HEK293 (cell line): ENCODE measurements around the gene NUDT8.
"Not testable (repeated sequence)": the region's sequence is repeated elsewhere in the genome, so short reads cannot be mapped to it uniquely, and the experiment has no call there.

Experiments used
- CTCF ChIA-PET: fragments of 350-600 bp; formaldehyde crosslinking; extraction: SDS; loops from one replicate; lab custom pipeline; 2021; ENCODE audit warnings: antibody characterized with exemption; lab: Yijun Ruan, JAX
- POLR2A ChIA-PET: fragments of 300-600 bp; formaldehyde crosslinking; extraction: SDS; loops from one replicate; lab custom pipeline; 2020; ENCODE audit warnings: antibody characterized with exemption, inconsistent platforms; lab: Yijun Ruan, JAX
- H3K27ac ChIP-seq: fragments of 200-500 bp; sonication (Bioruptor generic); 2 replicates; pipeline ENCODE4 v1.5.1; 2014; ENCODE audit warnings: low read depth, low read length, control low read depth, inconsistent platforms; ENCODE audit errors: extremely low read depth
- H3K36me3 ChIP-seq, 2 experiments: fragments of 200-500 bp in 1 of 2; sonication (Bioruptor generic) in 1 of 2; 1 replicate in 1 of 2; 2 replicates in 1 of 2; pipeline ENCODE4 v1.5.1; 2014 to 2017; ENCODE audit warnings: inconsistent platforms in 2 of 2, low read length in 2 of 2; ENCODE audit not compliant: control insufficient read depth in 2 of 2, insufficient read depth in 1 of 2
- H3K4me1 ChIP-seq: fragments of 200-500 bp; sonication (Bioruptor generic); 2 replicates; pipeline ENCODE4 v1.5.1; 2014; ENCODE audit warnings: mild to moderate bottlenecking, low read length, inconsistent platforms; ENCODE audit not compliant: control insufficient read depth, insufficient read depth
- H3K4me3 ChIP-seq: 2 replicates; pipeline ENCODE4 v1.5.1; 2011; ENCODE audit warnings: low read depth, mild to moderate bottlenecking, control low read depth, low read length, moderate library complexity
- H3K9me3 ChIP-seq: fragments of 200-500 bp; sonication (Bioruptor generic); 2 replicates; pipeline ENCODE4 v1.5.1; 2014; ENCODE audit warnings: low read depth, low read length, inconsistent platforms; ENCODE audit not compliant: control insufficient read depth, insufficient read depth
- ELK4 ChIP-seq: IDR thresholded peaks from 2 replicates; pipeline ENCODE4 v1.6.1; 2011; ENCODE audit warnings: mild to moderate bottlenecking, low read depth, low read length, borderline replicate concordance
- GLIS1 ChIP-seq: fragments of 450-650 bp; formaldehyde crosslinking; IDR thresholded peaks from 2 replicates; pipeline ENCODE4 v1.5.1; 2016; ENCODE audit warnings: missing biosample characterization, missing genetic modification characterization
- OVOL3 ChIP-seq: fragments of 450-650 bp; formaldehyde crosslinking; IDR thresholded peaks from 2 replicates; pipeline ENCODE4 v1.5.1; 2016; ENCODE audit warnings: missing biosample characterization, missing genetic modification characterization
- ZNF175 ChIP-seq: fragments of 450-650 bp; formaldehyde crosslinking; IDR thresholded peaks from 2 replicates; pipeline ENCODE4 v1.5.1; 2016; ENCODE audit warnings: missing biosample characterization, missing genetic modification characterization
- ZNF221 ChIP-seq: fragments of 450-650 bp; formaldehyde crosslinking; IDR thresholded peaks from 2 replicates; pipeline ENCODE4 v1.5.1; 2017; ENCODE audit warnings: missing biosample characterization, missing genetic modification characterization, borderline replicate concordance
- ZNF426 ChIP-seq: fragments of 450-650 bp; formaldehyde crosslinking; IDR thresholded peaks from 2 replicates; pipeline ENCODE4 v1.5.1; 2017; ENCODE audit warnings: missing biosample characterization, missing genetic modification characterization, mild to moderate bottlenecking, inconsistent platforms, moderate library complexity
- ZNF645 ChIP-seq: fragments of 450-650 bp; formaldehyde crosslinking; IDR thresholded peaks from 2 replicates; pipeline ENCODE4; 2016; ENCODE audit warnings: missing biosample characterization, missing genetic modification characterization
- ZNF670 ChIP-seq: fragments of 450-650 bp; formaldehyde crosslinking; IDR thresholded peaks from 2 replicates; pipeline ENCODE4 v1.5.1; 2016; ENCODE audit warnings: missing biosample characterization, missing genetic modification characterization, low read depth
- ZNF707 ChIP-seq: fragments of 450-650 bp; formaldehyde crosslinking; IDR thresholded peaks from 2 replicates; pipeline ENCODE4 v1.5.1; 2016; ENCODE audit warnings: missing biosample characterization, missing genetic modification characterization
- TF ChIP-seq, protein P1 (sequence below): fragments of 450-650 bp; formaldehyde crosslinking; IDR thresholded peaks from 2 replicates; pipeline ENCODE4 v1.5.1; 2016; ENCODE audit warnings: missing biosample characterization, missing genetic modification characterization
- TF ChIP-seq, protein P2 (sequence below): fragments of 450-650 bp; formaldehyde crosslinking; IDR thresholded peaks from 2 replicates; pipeline ENCODE4 v1.5.1; 2016; ENCODE audit warnings: missing biosample characterization, missing genetic modification characterization, low read depth
- TF ChIP-seq, protein P3 (sequence below): fragments of 450-650 bp; formaldehyde crosslinking; optimal IDR thresholded peaks from 2 replicates; pipeline ENCODE3; 2016; ENCODE audit warnings: missing biosample characterization, mild to moderate bottlenecking, missing genetic modification characterization

NUDT8 gene

GRCh38 chr11:67592880-67593564 lies 36.7 kb downstream of the NUDT8 start:
- Histone ChIP-seq H3K27ac (no peak overlapping the region), H3K4me1 (no peaks in the 10 kb centered on the region), H3K36me3 (peaks cover 0 to 3% of the 10 kb centered on the region in 2 experiments; a peak in 1 of 3 replicates), H3K9me3 (no peaks in the 10 kb centered on the region), H3K4me3 (no peak overlapping the region)
- ChIA-PET POLR2A (interaction anchor here (1.5 kb wide), 1 partner anchor 9 kb away, joined by 4 read pairs; the partner anchor contains the start of gene GSTP1), CTCF (interaction anchor here (0.6 to 2.5 kb wide), 7 partner anchors 9 to 249 kb away, joined by 3 to 7 read pairs (median 4); partner anchors contain the start of gene GSTP1)
- TF ChIP-seq ZNF670 (tag by site-specific recombination) (no peak), ZNF426 (tag by site-specific recombination) (no peak), OVOL3 (no peak), GLIS1 (tag by site-specific recombination) (no peak)
- TF ChIP-seq, protein P1, sequence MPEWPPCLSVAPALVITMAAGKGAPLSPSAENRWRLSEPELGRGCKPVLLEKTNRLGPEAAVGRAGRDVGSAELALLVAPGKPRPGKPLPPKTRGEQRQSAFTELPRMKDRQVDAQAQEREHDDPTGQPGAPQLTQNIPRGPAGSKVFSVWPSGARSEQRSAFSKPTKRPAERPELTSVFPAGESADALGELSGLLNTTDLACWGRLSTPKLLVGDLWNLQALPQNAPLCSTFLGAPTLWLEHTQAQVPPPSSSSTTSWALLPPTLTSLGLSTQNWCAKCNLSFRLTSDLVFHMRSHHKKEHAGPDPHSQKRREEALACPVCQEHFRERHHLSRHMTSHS (tag by site-specific recombination): no peak
- TF ChIP-seq, protein P2, sequence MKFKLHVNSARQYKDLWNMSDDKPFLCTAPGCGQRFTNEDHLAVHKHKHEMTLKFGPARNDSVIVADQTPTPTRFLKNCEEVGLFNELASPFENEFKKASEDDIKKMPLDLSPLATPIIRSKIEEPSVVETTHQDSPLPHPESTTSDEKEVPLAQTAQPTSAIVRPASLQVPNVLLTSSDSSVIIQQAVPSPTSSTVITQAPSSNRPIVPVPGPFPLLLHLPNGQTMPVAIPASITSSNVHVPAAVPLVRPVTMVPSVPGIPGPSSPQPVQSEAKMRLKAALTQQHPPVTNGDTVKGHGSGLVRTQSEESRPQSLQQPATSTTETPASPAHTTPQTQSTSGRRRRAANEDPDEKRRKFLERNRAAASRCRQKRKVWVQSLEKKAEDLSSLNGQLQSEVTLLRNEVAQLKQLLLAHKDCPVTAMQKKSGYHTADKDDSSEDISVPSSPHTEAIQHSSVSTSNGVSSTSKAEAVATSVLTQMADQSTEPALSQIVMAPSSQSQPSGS: no peak
- TF ChIP-seq, protein P3, sequence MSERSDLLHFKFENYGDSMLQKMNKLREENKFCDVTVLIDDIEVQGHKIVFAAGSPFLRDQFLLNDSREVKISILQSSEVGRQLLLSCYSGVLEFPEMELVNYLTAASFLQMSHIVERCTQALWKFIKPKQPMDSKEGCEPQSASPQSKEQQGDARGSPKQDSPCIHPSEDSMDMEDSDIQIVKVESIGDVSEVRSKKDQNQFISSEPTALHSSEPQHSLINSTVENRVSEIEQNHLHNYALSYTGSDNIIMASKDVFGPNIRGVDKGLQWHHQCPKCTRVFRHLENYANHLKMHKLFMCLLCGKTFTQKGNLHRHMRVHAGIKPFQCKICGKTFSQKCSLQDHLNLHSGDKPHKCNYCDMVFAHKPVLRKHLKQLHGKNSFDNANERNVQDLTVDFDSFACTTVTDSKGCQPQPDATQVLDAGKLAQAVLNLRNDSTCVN (tag by site-specific recombination): no peak

DNA sequence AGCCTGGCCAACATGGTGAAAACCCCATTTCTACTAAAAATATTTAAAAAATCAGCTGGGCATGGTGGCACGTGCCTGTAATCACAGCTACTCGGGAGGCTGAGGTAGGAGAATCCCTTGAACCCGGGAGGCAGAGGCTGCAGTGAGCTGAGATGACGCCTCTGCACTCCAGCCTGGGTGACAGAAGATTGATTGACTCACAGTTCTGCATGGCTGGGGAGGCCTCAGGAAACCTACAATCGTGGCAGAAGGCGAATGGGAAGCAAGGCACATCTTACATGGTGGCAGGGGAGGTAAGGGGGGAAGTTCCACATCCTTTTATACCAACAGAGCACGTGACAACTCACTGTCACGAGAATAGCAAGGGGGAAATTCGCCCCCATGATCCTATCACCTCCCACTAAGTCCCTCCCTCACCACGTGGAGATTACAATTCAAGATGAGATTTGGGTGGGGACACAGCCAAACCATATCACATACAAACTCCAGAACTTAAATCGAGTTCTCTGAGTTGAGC lies 40.8 kb downstream of the NUDT8 start:
- H3K9me3 ChIP-seq, POLR2A ChIA-PET, H3K4me3 ChIP-seq, H3K4me1 ChIP-seq, H3K27ac ChIP-seq, CTCF ChIA-PET: not testable (repeated sequence)
- peaks cover 0 to 36% of the 10 kb centered on the region in 2 experiments; a peak in 1 of 3 replicates for H3K36me3 ChIP-seq

DNA sequence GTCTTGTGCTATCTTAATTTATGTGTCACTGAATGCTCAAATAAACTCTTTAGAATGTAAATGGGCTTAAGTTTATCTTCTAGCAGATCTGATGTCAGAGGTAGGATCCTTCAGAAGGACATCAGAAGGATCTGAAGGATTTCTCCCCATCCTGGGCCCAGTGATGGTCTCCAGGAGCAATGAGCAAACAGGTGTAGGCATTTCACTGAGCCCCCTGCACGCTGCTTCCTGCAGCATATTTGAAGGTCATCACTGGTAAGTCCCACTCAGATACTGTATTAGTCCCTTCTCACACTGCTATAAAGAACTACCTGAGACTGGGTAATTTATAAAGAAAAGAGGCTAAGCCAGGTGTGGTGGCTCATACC lies 41.6 kb downstream of the NUDT8 start:
- H3K4me1 ChIP-seq: no peaks in the 10 kb centered on the region
- peaks cover 0 to 36% of the 10 kb centered on the region in 2 experiments; a peak in 1 of 3 replicates for H3K36me3 ChIP-seq
- ChIA-PET POLR2A (no interaction called here), CTCF (no interaction called here)
- H3K27ac ChIP-seq: no peak overlapping the region
- no peak overlapping the region for H3K4me3 ChIP-seq
- TF ChIP-seq ELK4: no peak
- TF ChIP-seq ZNF707 (tag by site-specific recombination): no peak
- no peak for TF ChIP-seq ZNF221
- TF ChIP-seq ZNF175 (tag by site-specific recombination): no peak
- no peak for TF ChIP-seq ZNF645 (tag by site-specific recombination)
- no peaks in the 10 kb centered on the region for H3K9me3 ChIP-seq
